SK-N-SH (cell line): Measurements from ENCODE around the gene NPHS1. TPM values are rescaled to one million over a fixed set of nuclear protein-coding genes. Genes with fewer than 3 reads are reported as not detected.

ENCODE experiments used
- CTCF ChIA-PET: fragments of 300-600, 350-600 bp; formaldehyde crosslinking; extraction: SDS; loops from one replicate; lab custom pipeline; 2021; lab: Yijun Ruan, JAX
- POLR2A ChIA-PET: fragments of 350-600 bp; sonication (Branson Sonifier 250); formaldehyde crosslinking; extraction: SDS; loops from one replicate; lab custom pipeline; 2020; ENCODE audit warnings: antibody characterized with exemption, inconsistent platforms; lab: Yijun Ruan, JAX
- DNase-seq: peaks from one replicate; pipeline ENCODE4 v3.0.0; 2012
- H2AFZ ChIP-seq: fragments of 200-600 bp; sonication (generic); 2 replicates; pipeline ENCODE4 v1.8.1; 2016; ENCODE audit warnings: antibody characterized with exemption, mild to moderate bottlenecking, low read depth
- H3F3A ChIP-seq: fragments of 200-600 bp; sonication (generic); replicated peaks from 2 replicates; pipeline ENCODE3; 2016; ENCODE audit warnings: antibody characterized with exemption, mild to moderate bottlenecking; ENCODE audit not compliant: insufficient read depth
- H3K27ac ChIP-seq, 2 experiments: fragments of 200-500 bp in 1 of 2; fragments of 200-600 bp in 1 of 2; sonication (Bioruptor generic) in 1 of 2; sonication (generic), shearing (Covaris generic) in 1 of 2; 2 replicates each; pipeline versions ENCODE4 v1.5.1 to v1.6.1; 2014 to 2016; ENCODE audit warnings: low read depth in 2 of 2, inconsistent platforms in 1 of 2, low read length in 1 of 2, mild to moderate bottlenecking in 1 of 2, mixed read lengths in 1 of 2
- H3K27me3 ChIP-seq: fragments of 200-600 bp; sonication (generic), shearing (Covaris generic); 2 replicates; pipeline ENCODE4 v1.6.1; 2016; ENCODE audit warnings: mixed run types; ENCODE audit not compliant: insufficient read depth
- H3K36me3 ChIP-seq, 2 experiments: fragments of 200-500 bp in 1 of 2; fragments of 200-600 bp in 1 of 2; sonication (Bioruptor generic) in 1 of 2; sonication (generic) in 1 of 2; replicated peaks in 1 of 2; 2 replicates each; pipeline versions ENCODE3 to v1.5.1; 2014 to 2016; ENCODE audit warnings: low read length in 1 of 2, mild to moderate bottlenecking in 1 of 2; ENCODE audit not compliant: insufficient read depth in 2 of 2, control insufficient read depth in 1 of 2
- H3K4me1 ChIP-seq, 2 experiments: fragments of 200-500 bp in 1 of 2; fragments of 200-600 bp in 1 of 2; sonication (Bioruptor generic) in 1 of 2; sonication (generic), shearing (Covaris generic) in 1 of 2; 2 replicates each; pipeline versions ENCODE4 v1.5.1 to v1.6.1; 2014 to 2016; ENCODE audit warnings: low read depth in 1 of 2, low read length in 1 of 2, mixed run types in 1 of 2; ENCODE audit not compliant: insufficient read depth in 2 of 2, control insufficient read depth in 1 of 2
- H3K4me2 ChIP-seq: fragments of 200-600 bp; sonication (generic), shearing (Covaris generic); 2 replicates; pipeline ENCODE4 v1.6.1; 2017; ENCODE audit warnings: mixed run types
- H3K4me3 ChIP-seq, 2 experiments: fragments of 200-500 bp in 1 of 2; fragments of 200-600 bp in 1 of 2; sonication (Bioruptor generic) in 1 of 2; sonication (generic), shearing (Covaris generic) in 1 of 2; 2 replicates each; pipeline versions ENCODE4 v1.5.1 to v1.8.1; 2014 to 2016; ENCODE audit warnings: low read depth in 2 of 2, inconsistent platforms in 1 of 2, low read length in 1 of 2, mild to moderate bottlenecking in 1 of 2, mixed read lengths in 1 of 2, moderate library complexity in 1 of 2
- H3K79me2 ChIP-seq: fragments of 200-600 bp; sonication (generic); 2 replicates; pipeline ENCODE4 v1.8.1; 2017; ENCODE audit warnings: mild to moderate bottlenecking; ENCODE audit not compliant: insufficient read depth
- H3K9ac ChIP-seq: fragments of 200-600 bp; sonication (generic); 2 replicates; pipeline ENCODE4 v1.6.1; 2017; ENCODE audit warnings: mixed run types
- H3K9me2 ChIP-seq: fragments of 200-600 bp; sonication (generic); 2 replicates; pipeline ENCODE4 v1.6.1; 2017; ENCODE audit warnings: mixed run types
- H3K9me3 ChIP-seq: fragments of 200-600 bp; sonication (generic); 2 replicates; pipeline ENCODE4 v1.6.1; 2017; ENCODE audit warnings: mixed run types, mild to moderate bottlenecking, moderate library complexity
- H4K20me1 ChIP-seq: fragments of 200-600 bp; sonication (generic); 2 replicates; pipeline ENCODE4 v1.6.1; 2017; ENCODE audit warnings: mild to moderate bottlenecking, mixed run types; ENCODE audit not compliant: insufficient read depth
- CHD2 ChIP-seq: fragments of 150-350 bp; IDR thresholded peaks from 2 replicates; pipeline ENCODE4 v1.6.1; 2018; ENCODE audit warnings: low read length; ENCODE audit not compliant: partially characterized antibody
- CTCF ChIP-seq: fragments of 200-600 bp; sonication (generic); IDR thresholded peaks from 2 replicates; pipeline ENCODE4 v1.6.1; 2017; ENCODE audit warnings: antibody characterized with exemption, mild to moderate bottlenecking, moderate library complexity
- ELF1 ChIP-seq: IDR thresholded peaks from 2 replicates; pipeline ENCODE4 v1.4.0; 2012
- EP300 ChIP-seq, 2 experiments: IDR thresholded peaks; 2 replicates each; pipeline versions ENCODE4 v1.4.0 to v1.6.1; 2012; ENCODE audit warnings: borderline replicate concordance in 1 of 2, low read depth in 1 of 2, low read length in 1 of 2
- FOSL2 ChIP-seq: IDR thresholded peaks from 2 replicates; pipeline ENCODE4 v1.4.0; 2012; ENCODE audit warnings: low read depth, mild to moderate bottlenecking, moderate library complexity, borderline replicate concordance
- JUND ChIP-seq: IDR thresholded peaks from 2 replicates; pipeline ENCODE4 v1.4.0; 2012
- MEF2A ChIP-seq: IDR thresholded peaks from 2 replicates; pipeline ENCODE4 v1.4.0; 2012; ENCODE audit warnings: low read depth, borderline replicate concordance
- MXI1 ChIP-seq: IDR thresholded peaks from 2 replicates; pipeline ENCODE4 v1.6.1; 2012; ENCODE audit warnings: mild to moderate bottlenecking, low read depth, low read length, improper control_type of control experiment
- POLR2AphosphoS5 ChIP-seq: IDR thresholded peaks from 2 replicates; pipeline ENCODE4 v1.6.1; 2012; ENCODE audit warnings: low read depth, low read length
- RCOR1 ChIP-seq: fragments of 150-350 bp; IDR thresholded peaks from 2 replicates; pipeline ENCODE4 v1.6.1; 2017; ENCODE audit warnings: antibody characterized with exemption, low read length
- WGBS: methylation state at CpG from one replicate; pipeline ENCODE4 v1.1.6; 2017; ENCODE audit warnings: low lambda C conversion rate; 5-methylcytosine and 5-hydroxymethylcytosine counted together
- polyA plus RNA-seq, 3 experiments: library from polyadenylated mRNA; depleted of rRNA; stranded (reverse); fragments of >200 nt; gene quantifications; 2 replicates each; pipeline ENCODE4 v1.2.3, GENCODE V29; 2012
- TF ChIP-seq, protein P1 (sequence below): IDR thresholded peaks from 2 replicates; pipeline ENCODE4 v1.4.0; 2012; ENCODE audit warnings: low read depth, borderline replicate concordance

NPHS1 gene
- polyA plus RNA-seq, 1 of the 3 experiments (the other 2 are of a cell fraction): not detected

GRCh38 chr19:35791814-35792279 is 60.5 kb downstream of the NPHS1 start:
- POLR2A ChIA-PET: no interaction called here
- WGBS: 86% methylated on average over 7 of the region's 9 CpGs
- Histone ChIP-seq H3K79me2 (no peaks in the 10 kb centered on the region), H3K36me3 (no peaks in the 10 kb centered on the region), H3K9me2 (no peaks in the 10 kb centered on the region), H3K27me3 (no peaks in the 10 kb centered on the region), H3K9ac (no peak overlapping the region)
- TF ChIP-seq POLR2AphosphoS5: no peak
- no peak for TF ChIP-seq RCOR1
- TF ChIP-seq FOSL2: no peak
- TF ChIP-seq, protein P1, sequence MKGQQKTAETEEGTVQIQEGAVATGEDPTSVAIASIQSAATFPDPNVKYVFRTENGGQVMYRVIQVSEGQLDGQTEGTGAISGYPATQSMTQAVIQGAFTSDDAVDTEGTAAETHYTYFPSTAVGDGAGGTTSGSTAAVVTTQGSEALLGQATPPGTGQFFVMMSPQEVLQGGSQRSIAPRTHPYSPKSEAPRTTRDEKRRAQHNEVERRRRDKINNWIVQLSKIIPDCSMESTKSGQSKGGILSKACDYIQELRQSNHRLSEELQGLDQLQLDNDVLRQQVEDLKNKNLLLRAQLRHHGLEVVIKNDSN: no peak
- TF ChIP-seq MEF2A: no peak
- no peak for TF ChIP-seq CHD2
- no peak for TF ChIP-seq MXI1
- no peak for TF ChIP-seq EP300 (IDR thresholded peaks at IDR 0.05; ENCODE audit: borderline replicate concordance in 1 of 2, low read depth in 1 of 2, low read length in 1 of 2)
- TF ChIP-seq, all 33 proteins: peak for 0
- H3F3A ChIP-seq: no peaks in the 10 kb centered on the region
- no peaks in the 10 kb centered on the region for H4K20me1 ChIP-seq
- DNase-seq: no peak
- H3K4me3 ChIP-seq: no peak overlapping the region
- no peaks in the 10 kb centered on the region for H3K4me1 ChIP-seq
- no peak overlapping the region for H2AFZ ChIP-seq
- CTCF ChIA-PET: no interaction called here
- H3K27ac ChIP-seq: no peak overlapping the region
- H3K9me3 ChIP-seq: no peaks in the 10 kb centered on the region
- H3K4me2 ChIP-seq: no peak overlapping the region

- H3F3A ChIP-seq: no peaks in the 10 kb centered on the region
- POLR2A ChIA-PET: no interaction called here
- no peaks in the 10 kb centered on the region for H3K27me3 ChIP-seq
- H3K4me1 ChIP-seq: no peaks in the 10 kb centered on the region
- H3K4me2 ChIP-seq: no peak overlapping the region
- H3K9me3 ChIP-seq: no peaks in the 10 kb centered on the region
- H3K4me3 ChIP-seq: no peak overlapping the region
- no peaks in the 10 kb centered on the region for H3K79me2 ChIP-seq
- no peaks in the 10 kb centered on the region for H3K9me2 ChIP-seq
- H3K36me3 ChIP-seq: no peaks in the 10 kb centered on the region
- DNase-seq: no peak
- no peak overlapping the region for H3K9ac ChIP-seq
- H3K27ac ChIP-seq: no peak overlapping the region
- H2AFZ ChIP-seq: no peak overlapping the region
- no peaks in the 10 kb centered on the region for H4K20me1 ChIP-seq
- TF ChIP-seq CTCF (peak; percentile 18; the same call in 1 of the 2 replicates), JUND (no peak), ELF1 (no peak)
- CTCF ChIA-PET: interaction anchor here (0.6 to 1.2 kb wide), 2 partner anchors 11 to 140 kb away, joined by 3 to 4 read pairs; no protein-coding TSS in a partner anchor
- 75% methylated on average over 11 of the region's 20 CpGs for WGBS
Measured at GRCh38 chr19:35790981-35791813, 61.1 kb downstream of the NPHS1 start.
